Activated CD4-positive, alpha-beta T cell treated with anti-CD3 and anti-CD28 coated beads for 24 hours (primary cell): ENCODE data around the gene WDR1.

ENCODE experiments used
- DNase-seq, 2 donors: peaks; one replicate each; pipeline ENCODE4 v3.0.0-alpha.2; 2020; ENCODE audit warnings: low read depth in 2 of 2

Gene WDR1, protein sequence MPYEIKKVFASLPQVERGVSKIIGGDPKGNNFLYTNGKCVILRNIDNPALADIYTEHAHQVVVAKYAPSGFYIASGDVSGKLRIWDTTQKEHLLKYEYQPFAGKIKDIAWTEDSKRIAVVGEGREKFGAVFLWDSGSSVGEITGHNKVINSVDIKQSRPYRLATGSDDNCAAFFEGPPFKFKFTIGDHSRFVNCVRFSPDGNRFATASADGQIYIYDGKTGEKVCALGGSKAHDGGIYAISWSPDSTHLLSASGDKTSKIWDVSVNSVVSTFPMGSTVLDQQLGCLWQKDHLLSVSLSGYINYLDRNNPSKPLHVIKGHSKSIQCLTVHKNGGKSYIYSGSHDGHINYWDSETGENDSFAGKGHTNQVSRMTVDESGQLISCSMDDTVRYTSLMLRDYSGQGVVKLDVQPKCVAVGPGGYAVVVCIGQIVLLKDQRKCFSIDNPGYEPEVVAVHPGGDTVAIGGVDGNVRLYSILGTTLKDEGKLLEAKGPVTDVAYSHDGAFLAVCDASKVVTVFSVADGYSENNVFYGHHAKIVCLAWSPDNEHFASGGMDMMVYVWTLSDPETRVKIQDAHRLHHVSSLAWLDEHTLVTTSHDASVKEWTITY

DNA sequence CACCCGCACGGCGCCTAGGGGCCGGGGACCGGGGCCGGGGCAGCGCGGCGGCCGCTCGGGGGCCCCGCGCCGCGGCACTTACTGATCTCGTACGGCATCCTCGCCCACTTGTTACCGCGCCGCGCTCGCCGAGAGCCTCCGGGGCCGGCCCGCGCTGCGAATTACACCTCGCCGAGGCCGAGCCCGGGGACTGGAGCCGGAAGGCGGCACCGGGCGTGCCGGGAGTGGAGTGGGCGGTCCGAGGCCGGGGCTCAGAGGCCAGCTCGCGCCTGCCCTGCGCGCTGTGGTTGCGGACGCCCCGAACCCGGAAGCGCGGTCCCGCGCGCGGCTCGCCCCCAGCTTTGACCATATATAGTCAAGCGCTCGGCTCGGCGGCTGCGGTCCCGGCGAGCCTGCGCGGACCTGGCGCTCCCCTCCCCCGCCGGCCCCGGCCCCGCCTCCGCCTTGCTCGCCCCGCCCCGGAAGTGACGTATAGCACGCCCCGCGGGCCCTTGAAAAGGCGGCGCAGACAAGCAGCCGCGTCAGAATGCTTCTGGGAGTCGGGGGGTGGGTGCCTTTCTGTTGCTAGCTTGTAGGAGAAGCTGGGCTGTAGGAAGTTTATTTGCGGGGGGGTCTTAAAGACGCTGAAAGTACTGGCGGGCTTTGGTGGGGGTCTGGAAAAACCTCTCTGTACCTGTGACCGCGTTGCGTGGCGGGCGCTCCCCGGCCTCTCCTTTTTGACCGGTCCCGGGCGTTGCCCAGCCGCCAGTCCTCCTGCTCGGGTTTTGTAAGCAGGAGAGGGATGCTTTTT, at the start of gene WDR1:
Gene WDR1, minus strand, starts transcription at position 231 of the 790 bp plus-strand sequence. Its CDS starts 133 bp downstream, at position 98.
- DNase-seq, result peak; percentile 84 to 88

GRCh38 chr4:10164877-10165283, 48.3 kb upstream of the WDR1 start:
- no peak for DNase-seq

- no peak for DNase-seq
Observed at GRCh38 chr4:10163296-10163695, 46.7 kb upstream of the WDR1 start.

- no peak for DNase-seq
Observed at GRCh38 chr4:10162341-10163000, 45.9 kb upstream of the WDR1 start.

- no peak for DNase-seq
Observed at GRCh38 chr4:10161840-10162239, 45.2 kb upstream of the WDR1 start.

DNA sequence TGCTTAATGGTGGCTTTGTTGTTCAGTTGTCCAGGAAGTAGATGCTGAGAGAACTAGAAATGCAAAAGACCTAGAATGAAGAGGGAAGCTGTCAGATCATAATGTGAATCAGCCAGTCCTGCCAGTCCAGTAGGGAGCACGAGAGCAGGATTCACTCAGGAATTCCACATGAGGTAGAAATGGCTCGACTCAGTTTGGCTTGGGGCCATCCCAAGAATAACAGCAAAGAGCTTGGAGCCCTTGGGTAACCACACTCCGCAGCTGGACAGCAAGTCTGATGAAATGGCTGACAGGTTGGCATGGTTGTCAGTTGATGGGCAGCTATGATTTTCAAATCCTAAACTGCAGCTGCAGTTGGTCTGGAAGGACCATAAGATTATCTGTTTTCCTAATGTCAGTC, 44.5 kb upstream of the WDR1 start:
- DNase-seq, result no peak

GRCh38 chr4:10160281-10160856, 43.8 kb upstream of the WDR1 start:
- DNase-seq, result no peak

DNA sequence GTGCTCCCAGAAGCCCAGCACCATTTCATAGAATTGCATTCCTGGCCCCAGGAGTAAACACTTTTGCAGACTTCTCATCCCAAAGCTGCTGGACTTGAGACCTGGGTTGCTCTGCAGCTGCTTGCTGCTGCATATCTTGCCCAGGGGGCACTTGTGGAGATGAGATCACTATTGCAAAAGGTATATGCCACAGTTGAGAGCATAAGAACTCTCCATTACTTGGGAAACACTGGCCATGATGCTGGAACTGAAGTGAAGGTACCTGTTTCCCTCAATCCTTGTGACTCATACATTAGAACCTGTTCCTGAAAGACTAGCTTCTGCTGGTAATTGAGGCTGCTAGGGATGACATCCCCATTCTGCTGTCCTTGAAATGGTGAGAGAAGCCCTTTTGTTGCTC, 43.1 kb upstream of the WDR1 start:
- no peak for DNase-seq

DNA sequence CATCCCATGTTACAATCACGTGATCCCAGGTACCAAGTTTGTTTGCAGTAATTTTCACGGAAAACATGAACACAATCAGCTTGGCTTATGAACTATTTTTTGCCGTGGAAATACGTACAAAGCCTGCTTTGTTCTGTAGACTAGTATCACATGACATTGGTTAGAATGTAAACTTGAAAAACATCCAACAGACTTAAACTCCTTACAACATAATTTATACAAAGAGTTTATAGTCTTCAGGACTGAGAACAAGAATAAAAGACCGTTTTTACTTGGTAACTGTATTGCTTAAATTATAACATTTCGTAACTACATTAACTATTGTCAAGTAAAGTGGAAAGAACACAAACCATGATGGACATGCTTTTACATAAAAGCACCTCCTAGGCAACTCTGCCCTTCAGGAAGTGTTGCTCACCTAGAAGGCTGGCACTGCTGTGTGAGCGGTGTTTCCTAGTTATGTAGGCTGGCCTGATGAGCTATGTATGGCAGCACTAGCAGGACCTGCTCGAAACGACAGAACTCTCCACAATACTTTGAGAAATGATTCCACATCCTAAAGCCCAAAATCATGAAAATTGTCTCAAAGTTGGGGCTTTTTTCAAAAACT, 41.8 kb upstream of the WDR1 start:
- DNase-seq, result no peak

DNA sequence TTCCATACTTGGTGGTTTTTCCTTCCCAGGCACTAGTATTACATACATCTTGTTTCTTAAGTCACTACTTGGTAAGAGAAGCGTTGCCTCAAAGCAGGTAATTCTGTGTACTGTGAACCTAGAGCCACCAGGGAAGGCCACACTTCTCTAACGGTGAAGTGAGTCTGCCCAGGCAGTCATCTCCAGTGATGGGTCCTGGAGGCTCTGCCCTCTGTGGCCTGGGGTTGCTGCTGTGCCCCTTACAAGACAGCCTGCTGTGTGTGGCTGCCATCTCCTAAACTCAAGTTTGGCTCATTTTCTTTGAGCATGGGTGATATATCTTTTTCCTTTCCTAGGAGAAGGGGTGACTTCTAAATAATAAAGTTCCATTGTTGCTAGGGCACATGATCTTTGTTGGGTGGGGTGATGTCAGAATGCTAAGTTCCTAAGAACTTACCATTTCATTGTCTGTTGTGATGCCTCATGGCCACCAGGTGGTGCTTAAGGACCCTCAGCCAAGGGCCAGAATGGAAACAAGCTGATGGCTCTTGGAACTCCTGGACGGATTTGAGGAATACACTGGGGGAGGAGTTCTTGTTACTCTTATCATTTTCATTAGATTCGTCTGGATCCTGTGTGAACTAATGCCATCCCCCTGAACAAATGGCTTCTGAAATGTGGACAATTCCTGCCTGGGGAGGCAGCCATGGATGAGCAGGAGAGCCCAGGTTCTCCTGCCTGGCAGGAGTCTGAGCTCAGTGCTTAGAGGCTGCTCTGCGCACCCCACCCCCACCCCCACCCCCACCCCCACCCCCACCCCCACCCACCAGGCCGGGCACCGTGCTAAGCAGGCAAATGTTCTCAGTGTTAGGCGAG, 41.1 kb upstream of the WDR1 start:
- peak in 1 of 2 donors; percentile 18 for DNase-seq

GRCh38 chr4:10154241-10154640, 37.6 kb upstream of the WDR1 start:
- DNase-seq, result no peak

DNA sequence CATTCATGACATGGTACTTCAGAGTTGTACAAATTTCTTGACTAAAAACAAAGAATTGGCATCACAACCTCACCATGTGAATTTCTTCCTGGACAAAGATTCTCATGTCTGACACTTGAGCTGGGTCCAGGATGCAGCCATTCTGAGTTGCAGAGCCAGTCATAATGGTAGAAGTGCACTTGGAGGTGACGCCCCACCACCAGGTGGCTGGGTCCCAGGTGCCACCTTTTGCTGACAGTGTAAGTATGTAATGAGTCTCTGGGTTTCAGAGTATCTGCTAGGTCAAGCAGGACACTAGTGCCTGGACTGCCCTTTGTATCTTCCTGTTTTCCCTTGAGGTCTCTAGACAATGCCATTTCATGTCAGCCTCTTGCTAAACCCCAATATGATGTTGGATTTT, 36.6 kb upstream of the WDR1 start:
- DNase-seq, result no peak

- DNase-seq, result no peak
Observed at GRCh38 chr4:10151182-10151581, 34.6 kb upstream of the WDR1 start.

- DNase-seq, result no peak
Observed at GRCh38 chr4:10144966-10145365, 28.4 kb upstream of the WDR1 start.

DNA sequence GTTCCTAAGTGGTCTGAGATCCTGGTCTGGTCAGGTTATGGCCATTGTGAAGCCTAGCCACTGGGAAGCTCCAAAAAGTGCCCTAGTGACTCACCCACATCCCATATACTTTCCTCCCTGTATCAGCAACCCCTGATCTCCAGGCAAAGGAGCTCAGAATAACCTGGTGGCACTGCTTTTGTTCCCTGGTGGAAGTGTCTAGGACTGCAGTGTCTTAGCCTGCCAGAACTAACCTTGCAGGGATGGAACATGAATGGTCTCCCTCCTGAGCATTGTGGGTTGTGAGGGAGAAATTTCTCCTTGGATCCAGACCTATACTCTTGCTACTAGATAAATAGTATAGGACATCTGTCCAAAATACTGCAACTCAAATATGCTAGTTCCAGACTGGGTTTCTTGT, 27.9 kb upstream of the WDR1 start:
- DNase-seq, result no peak

- DNase-seq, result no peak
Observed at GRCh38 chr4:10143171-10143570, 26.6 kb upstream of the WDR1 start.

GRCh38 chr4:10140866-10141759, 24.5 kb upstream of the WDR1 start:
- no peak for DNase-seq

DNA sequence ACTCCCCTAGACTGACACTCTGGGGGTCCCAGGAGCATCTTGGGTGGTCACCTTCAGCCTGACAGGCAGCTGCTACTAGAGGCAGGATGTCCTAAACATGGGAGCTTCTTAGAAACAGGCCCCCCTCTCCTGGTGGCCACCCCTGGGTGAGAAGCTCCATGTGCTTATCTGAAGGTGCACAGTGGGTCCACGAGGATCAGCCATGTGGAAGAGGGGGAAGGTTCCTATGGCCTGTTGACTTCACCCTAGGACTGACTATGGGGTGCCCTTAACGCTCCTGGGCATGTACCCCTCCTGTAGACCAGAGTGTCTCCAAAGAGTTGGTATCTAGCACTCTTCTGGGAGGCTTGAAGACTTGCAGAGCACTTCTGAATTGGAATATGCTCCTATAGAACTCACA, 22.9 kb upstream of the WDR1 start:
- no peak for DNase-seq

- no peak for DNase-seq
Observed at GRCh38 chr4:10135260-10135659, 18.7 kb upstream of the WDR1 start.
